Renal cortex interstitium (tissue), 11 donors: Measurements from ENCODE around the gene TNRC6A. TPM values are rescaled to one million over a fixed set of nuclear protein-coding genes. Genes with fewer than 3 reads are reported as not detected.
"Not testable (repeated sequence)": the region's sequence is repeated elsewhere in the genome, so short reads cannot be mapped to it uniquely, and the experiment has no call there.

Experiments used
- DNase-seq, 11 donors: peaks; one replicate each; pipeline ENCODE4 v3.0.0-alpha.2; 2013; ENCODE audit warnings: low read depth in 9 of 11, low spot score in 4 of 11; ENCODE audit errors: extremely low read depth in 1 of 11
- polyA plus RNA-seq, 3 donors: library from polyadenylated mRNA; unstranded; fragments of 120-200 nt; gene quantifications; one replicate each; pipeline ENCODE4 v1.2.1, GENCODE V29; 2013; ENCODE audit not compliant: insufficient read length in 3 of 3

Gene TNRC6A
- polyA plus RNA-seq, 3 donors, result 53.7 to 82.2 (median 60.4) TPM

DNA sequence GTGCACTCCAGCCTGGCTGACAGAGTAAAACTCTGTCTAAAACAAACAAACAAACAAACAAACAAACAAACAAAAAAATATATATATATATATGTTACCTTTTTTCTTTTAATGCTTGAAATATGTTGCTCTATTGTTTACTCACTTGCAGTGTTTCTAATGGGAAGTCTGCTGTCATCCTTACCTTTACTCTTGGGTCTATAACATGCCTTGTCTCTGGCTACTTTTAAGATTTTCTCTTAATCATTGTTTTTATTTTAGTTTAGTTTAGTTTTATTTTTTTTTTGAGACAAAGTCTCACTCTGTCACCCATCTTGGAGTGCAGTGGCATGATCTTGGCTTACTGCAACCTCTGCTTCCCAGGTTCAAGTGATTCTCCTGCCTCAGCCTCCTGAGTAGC lies 16.1 kb upstream of the TNRC6A start:
- DNase-seq, result no peak

- DNase-seq, result no peak
These were observed 12.0 kb upstream of the TNRC6A start for GRCh38 chr16:24717411-24717810.

- DNase-seq, result no peak
These were observed 10.4 kb upstream of the TNRC6A start for GRCh38 chr16:24718967-24719521.

- no peak for DNase-seq
These were observed 7.6 kb upstream of the TNRC6A start for GRCh38 chr16:24721830-24722238.

DNA sequence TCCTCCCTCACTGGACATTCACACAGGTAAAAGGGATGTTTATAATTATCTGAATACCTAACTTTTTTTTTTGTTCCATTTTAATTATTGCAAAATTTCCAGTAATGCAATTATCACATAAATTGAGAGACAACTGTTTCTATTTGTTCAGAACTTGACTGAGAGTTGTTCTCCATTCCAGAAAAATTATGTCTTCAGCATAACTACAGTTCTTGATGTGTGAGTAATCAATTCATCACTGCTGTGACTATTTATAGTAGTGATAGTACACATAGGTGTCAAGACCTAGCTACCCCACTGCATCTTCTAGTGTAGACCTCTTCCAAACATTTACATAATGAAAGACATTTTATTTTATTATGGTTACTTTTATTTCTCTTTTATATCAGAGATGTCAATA lies 5.8 kb upstream of the TNRC6A start:
- DNase-seq, result no peak

- no peak for DNase-seq
These were observed 1.4 kb upstream of the TNRC6A start for GRCh38 chr16:24728011-24728410.

GRCh38 chr16:24728891-24729242 lies 584 bp upstream of the TNRC6A start:
- no peak for DNase-seq

DNA sequence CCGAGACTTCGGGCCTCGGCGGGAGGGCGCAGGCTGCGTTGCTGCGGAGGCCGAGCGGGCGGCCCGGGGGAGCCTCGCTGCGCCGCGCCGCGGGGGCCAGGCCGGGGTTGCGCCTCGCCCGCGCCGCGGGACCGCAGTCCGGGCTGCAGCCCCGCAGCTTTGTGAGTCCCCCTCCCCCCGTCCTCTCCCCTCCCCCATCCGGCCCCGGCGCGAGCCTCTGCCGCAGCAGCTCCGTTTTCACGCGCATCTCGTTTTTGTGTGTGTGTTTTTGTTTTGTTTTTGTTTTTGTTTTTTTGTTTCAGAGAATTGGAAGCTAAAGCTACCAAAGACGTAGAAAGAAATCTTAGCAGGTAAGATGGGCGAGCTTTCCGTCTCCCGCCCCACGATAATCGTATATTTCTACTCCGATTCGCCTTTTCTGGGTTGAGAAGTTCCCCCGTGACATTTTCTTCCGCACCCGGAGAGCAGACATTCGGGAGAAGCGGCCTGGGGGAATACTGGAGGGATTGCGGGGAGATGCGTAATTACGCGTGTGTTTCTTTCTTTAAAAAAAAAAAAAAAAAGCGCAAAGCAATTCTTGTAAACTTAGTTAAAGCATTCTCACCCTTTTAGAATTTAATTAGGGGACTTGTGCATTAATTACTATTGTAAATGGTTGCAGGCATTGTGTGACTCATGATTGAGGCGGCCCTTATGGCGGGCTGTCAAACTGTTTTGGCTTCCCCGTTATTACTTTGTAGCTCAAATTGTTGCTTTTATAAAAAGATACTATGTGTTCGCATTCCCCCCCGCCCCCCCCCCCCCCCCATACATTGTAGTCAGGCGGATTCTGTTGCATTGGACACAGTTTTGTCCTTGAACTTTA lies 732 bp downstream of the TNRC6A start:
- peak in 4 of 11 donors; percentile 18 to 31 (median 26) for DNase-seq

GRCh38 chr16:24730914-24731313 lies 1.5 kb downstream of the TNRC6A start:
- no peak for DNase-seq

DNA sequence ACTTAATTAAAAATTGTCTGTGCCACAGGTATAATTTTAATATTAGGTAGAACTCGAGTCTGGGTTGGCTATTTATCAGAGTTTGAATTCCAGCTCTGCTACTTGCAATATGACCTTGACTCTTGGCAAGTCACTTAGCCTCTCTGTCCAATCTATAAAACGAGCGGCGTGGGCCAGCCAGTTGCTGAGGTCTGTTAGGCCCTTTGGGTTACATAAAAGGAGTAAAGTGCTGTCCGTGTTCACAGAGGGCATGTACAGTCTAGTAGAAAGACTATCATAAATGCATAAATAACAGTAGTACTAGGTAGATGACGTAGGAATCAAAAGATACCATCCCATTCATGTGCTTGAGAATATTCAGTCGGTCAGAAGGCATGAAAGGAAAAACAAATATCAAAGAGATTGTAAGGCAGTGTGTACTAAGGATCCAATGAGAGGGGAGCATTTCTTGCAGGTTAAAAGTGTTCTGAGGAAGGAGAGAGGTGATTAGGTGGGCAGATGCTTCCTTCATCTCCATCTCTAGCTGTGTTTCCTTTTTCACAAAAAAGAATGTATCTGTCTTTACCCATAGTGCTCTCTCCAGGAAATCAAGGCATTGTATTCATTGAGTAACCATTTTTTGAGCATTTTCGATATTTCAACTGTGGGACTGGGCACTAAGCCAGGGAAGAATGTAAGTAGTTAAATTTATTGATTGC lies 2.4 kb downstream of the TNRC6A start:
- no peak for DNase-seq

DNA sequence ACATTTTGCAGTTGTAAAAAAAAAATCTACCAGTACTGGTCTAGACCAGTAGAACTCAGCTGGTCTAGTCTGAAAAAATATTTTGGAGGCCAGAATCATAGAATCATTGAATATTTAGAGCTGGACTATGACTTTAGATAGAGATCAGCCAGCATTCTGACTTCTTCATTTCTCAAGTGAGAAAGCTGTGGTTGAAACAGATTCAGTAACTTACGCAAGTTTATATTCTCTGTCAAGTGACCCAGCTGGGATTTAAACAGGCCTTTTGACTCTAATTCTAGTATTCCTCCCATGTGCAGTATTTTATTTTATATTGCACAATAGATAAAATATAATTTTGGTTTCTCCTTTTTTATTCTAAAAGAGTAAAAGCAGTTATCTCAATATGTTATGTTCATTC lies 4.9 kb downstream of the TNRC6A start:
- no peak for DNase-seq

GRCh38 chr16:24736758-24737157 lies 7.3 kb downstream of the TNRC6A start:
- no peak for DNase-seq

DNA sequence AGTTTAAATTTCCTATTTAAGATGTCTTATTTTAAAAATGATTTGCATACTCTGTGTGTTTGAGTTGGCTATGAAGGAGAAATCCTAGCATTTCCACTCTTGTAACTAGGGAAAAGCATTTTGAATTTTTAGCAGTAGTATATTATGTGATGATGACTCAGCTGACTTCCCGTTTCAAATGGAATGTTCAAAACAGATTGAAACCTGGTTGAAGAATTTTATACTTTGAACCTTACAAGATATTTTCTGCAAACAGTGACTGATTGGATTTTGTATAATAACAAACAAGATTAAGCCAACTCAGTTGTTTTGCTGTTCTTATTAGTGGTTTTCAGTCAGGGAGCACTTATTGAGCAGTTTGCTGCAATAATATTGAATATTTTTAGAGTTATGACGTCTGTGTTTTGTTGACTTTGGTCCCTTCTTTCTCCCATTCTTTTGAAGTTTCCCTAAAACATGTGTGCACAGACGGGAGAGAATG lies 8.0 kb downstream of the TNRC6A start:
- no peak for DNase-seq

DNA sequence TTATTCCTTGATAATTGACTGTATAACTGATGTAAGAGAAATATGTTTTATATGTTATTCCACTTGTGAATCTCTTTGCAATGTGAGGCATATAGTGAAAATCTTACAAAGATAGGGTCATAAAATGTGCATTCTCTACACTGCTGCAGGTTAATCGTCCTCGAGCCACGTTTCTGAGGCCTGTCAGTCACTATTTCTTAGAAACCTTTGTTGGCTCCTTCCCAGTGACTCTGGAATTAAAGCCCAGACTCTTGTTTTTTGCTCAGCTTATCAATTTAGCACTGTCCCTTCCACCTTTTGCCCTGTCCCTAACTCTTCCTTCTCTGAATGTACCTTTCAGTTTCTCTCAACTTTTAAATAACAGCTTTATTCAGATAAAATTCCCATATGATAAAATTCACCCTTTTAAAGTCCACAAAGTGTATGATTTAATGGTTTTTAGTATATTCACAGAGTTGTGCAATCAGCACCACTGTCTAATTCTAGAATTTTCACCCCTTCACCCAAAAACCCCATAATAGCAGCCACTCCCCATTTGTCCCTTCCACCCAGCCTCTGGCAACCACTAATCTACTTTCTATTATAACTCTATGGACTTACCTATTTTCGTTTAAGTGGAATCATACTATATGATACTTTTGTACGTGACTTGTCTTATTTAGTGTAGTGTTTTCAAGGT lies 8.6 kb downstream of the TNRC6A start:
- DNase-seq, result no peak

DNA sequence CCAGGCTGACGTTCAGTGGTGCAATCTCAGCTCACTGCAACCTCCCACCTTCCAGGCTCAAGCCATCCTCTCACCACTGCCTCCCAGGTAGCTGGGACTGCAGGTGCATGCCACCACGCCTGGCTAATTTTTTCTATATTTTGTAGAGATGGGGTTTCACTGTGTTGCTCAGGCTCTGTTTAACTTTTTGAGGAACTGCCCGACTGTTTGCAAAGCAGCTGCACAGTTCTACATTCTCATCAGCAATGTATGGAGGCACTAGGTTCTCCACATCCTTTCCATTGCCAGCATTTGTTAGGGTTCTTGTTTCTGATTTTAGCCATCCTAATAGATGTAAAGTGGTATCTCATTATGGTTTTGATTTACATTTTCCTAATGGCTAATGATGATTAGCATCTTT lies 9.4 kb downstream of the TNRC6A start:
- no peak for DNase-seq

- DNase-seq, result no peak
These were observed 12.4 kb downstream of the TNRC6A start for GRCh38 chr16:24741862-24742261.

DNA sequence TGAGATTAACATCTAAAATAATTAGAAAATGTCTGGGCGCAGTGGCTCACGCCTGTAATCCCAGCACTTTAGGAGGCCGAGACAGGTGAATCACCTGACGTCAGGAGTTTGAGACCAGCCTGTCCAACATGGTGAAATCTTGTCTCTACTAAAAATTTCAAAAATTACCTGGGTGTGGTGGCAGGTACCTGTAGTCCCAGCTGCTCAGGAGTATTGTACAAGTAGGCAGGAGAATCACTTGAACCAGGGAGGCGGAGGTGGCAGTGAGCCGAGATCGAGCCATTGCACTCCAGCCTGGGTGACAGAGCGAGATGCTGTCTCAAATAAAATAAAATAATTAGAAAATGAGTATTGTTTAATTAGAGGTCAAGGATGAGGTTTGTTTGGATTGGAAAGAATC lies 13.2 kb downstream of the TNRC6A start:
- not testable (repeated sequence) for DNase-seq

- no peak for DNase-seq
These were observed 15.9 kb downstream of the TNRC6A start for GRCh38 chr16:24745391-24745790.

GRCh38 chr16:24745791-24746190 lies 16.3 kb downstream of the TNRC6A start:
- DNase-seq, result no peak

- no peak for DNase-seq
These were observed 18.0 kb downstream of the TNRC6A start for GRCh38 chr16:24747441-24747840.
